Measurements from ENCODE around the gene HSFX3.
"Not testable (repeated sequence)": the region's sequence is repeated elsewhere in the genome, so short reads cannot be mapped to it uniquely, and the experiment has no call there.

The HSFX3 gene

GRCh38 chrX:149531599-149531998 lies 18.1 kb downstream of the HSFX3 start:
- no peak overlapping the region for H3K4me3 ChIP-seq (replicated peaks; ENCODE audit: low read depth, low read length)
- no peak for DNase-seq (ENCODE audit: extremely low read depth, low read depth)
- TF ChIP-seq, protein P1, sequence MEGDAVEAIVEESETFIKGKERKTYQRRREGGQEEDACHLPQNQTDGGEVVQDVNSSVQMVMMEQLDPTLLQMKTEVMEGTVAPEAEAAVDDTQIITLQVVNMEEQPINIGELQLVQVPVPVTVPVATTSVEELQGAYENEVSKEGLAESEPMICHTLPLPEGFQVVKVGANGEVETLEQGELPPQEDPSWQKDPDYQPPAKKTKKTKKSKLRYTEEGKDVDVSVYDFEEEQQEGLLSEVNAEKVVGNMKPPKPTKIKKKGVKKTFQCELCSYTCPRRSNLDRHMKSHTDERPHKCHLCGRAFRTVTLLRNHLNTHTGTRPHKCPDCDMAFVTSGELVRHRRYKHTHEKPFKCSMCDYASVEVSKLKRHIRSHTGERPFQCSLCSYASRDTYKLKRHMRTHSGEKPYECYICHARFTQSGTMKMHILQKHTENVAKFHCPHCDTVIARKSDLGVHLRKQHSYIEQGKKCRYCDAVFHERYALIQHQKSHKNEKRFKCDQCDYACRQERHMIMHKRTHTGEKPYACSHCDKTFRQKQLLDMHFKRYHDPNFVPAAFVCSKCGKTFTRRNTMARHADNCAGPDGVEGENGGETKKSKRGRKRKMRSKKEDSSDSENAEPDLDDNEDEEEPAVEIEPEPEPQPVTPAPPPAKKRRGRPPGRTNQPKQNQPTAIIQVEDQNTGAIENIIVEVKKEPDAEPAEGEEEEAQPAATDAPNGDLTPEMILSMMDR (IDR thresholded peaks at IDR 0.05; ENCODE audit: low read depth, low read length, missing control alignments): no peak

- no peak for DNase-seq (ENCODE audit: extremely low read depth, low read depth)
- TF ChIP-seq, protein P1 (IDR thresholded peaks at IDR 0.05; ENCODE audit: low read depth, low read length, missing control alignments): no peak
- no peak overlapping the region for H3K4me3 ChIP-seq (replicated peaks; ENCODE audit: low read depth, low read length)
Observed at GRCh38 chrX:149528381-149528780, 21.3 kb downstream of the HSFX3 start.

DNA sequence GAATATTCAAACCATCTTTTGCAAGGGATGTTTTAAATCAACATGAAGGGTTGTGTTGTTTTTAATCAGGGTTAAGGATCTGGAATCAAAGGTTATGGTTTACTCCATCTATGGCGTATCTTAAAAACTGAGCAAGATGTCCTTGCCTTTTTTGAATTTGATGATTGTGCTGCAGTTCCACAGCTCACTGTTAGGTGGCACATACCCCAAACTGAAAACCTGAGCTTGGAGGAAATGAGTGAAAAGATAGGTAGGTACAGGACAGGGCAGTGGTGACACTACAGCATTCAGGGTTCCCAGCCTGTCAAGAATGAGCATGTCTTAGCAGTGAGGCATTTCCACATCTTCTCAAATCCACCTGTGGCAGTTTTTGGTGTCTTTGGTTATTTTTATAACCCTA lies 22.0 kb downstream of the HSFX3 start:
- H3K4me3 ChIP-seq (replicated peaks; ENCODE audit: low read depth, low read length): no peak overlapping the region
- TF ChIP-seq, protein P1 (IDR thresholded peaks at IDR 0.05; ENCODE audit: low read depth, low read length, missing control alignments): peak; percentile 34
- no peak for DNase-seq (ENCODE audit: extremely low read depth, low read depth)

- H3K4me3 ChIP-seq (replicated peaks; ENCODE audit: low read depth, low read length); DNase-seq (ENCODE audit: extremely low read depth, low read depth): not testable (repeated sequence)
Observed at GRCh38 chrX:149526318-149527033, 23.2 kb downstream of the HSFX3 start.

- H3K4me3 ChIP-seq (replicated peaks; ENCODE audit: low read depth, low read length); DNase-seq (ENCODE audit: extremely low read depth, low read depth): not testable (repeated sequence)
Observed at GRCh38 chrX:149525903-149526302, 23.8 kb downstream of the HSFX3 start.

DNA sequence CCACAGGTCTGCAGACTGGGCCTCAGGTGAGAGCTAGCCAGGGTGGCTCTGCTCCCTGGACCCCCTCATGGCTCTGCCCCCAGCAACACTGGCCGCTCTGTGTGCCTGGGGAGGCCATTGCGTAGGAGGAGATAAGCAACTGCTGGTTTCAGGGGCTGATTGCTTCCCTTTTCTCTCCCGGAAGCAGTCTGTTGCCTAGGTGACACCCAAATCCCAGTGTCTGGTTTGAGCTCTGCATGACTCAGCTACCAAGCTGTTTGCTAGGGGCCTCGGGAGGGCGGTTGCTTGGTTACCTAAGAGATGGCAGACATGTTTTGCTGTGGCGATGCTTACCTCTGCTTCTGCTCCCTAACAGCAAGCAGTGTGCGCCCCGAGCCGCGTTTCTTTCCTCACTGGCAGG lies 24.3 kb downstream of the HSFX3 start:
- not testable (repeated sequence) for DNase-seq (ENCODE audit: extremely low read depth, low read depth); H3K4me3 ChIP-seq (replicated peaks; ENCODE audit: low read depth, low read length)

- DNase-seq (ENCODE audit: extremely low read depth, low read depth): no peak
- no peak overlapping the region for H3K4me3 ChIP-seq (replicated peaks; ENCODE audit: low read depth, low read length)
- TF ChIP-seq, protein P1 (IDR thresholded peaks at IDR 0.05; ENCODE audit: low read depth, low read length, missing control alignments): no peak
Observed at GRCh38 chrX:149522916-149523315, 26.8 kb downstream of the HSFX3 start.

DNA sequence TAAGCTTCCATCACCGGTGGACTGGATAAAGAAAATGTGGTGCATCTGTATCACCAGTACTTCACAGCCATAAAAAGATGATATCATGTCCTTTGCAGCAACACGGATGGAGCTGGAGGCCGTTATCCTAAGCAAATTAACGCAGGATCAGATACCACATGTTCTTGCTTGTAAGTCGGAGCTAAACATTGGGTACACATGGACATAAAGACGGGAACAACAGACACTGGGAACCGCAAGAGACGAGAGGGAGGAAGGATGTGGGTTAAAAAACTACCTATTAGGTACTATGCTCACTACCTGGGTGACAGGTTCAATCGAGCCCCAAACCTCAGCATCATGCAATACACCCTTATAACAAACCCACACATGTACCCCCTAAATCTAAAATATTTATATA lies 28.3 kb downstream of the HSFX3 start:
- TF ChIP-seq, protein P1 (IDR thresholded peaks at IDR 0.05; ENCODE audit: low read depth, low read length, missing control alignments): no peak
- DNase-seq (ENCODE audit: extremely low read depth, low read depth): no peak
- no peak overlapping the region for H3K4me3 ChIP-seq (replicated peaks; ENCODE audit: low read depth, low read length)

- H3K4me3 ChIP-seq (replicated peaks; ENCODE audit: low read depth, low read length); DNase-seq (ENCODE audit: extremely low read depth, low read depth): not testable (repeated sequence)
Observed at GRCh38 chrX:149520636-149521277, 29.0 kb downstream of the HSFX3 start.

Data from HFF-Myc (cell line).